ENCODE data around the gene SEPTIN11.

GRCh38 chr4:76950052-76950955 lies 752 bp downstream of the SEPTIN11 start:
- TF ChIP-seq CTCF (IDR thresholded peaks at IDR 0.05) (no peak), ZFX (IDR thresholded peaks at IDR 0.05; ENCODE audit: borderline replicate concordance) (no peak)
